Measurements from ENCODE around the gene ARIH2. TPM values are rescaled to one million over a fixed set of nuclear protein-coding genes. Genes with fewer than 3 reads are reported as not detected.

The ARIH2 gene
- total and polyA plus RNA-seq, 9 of the 15 experiments (the other 6 are each of a cell fraction or from before 2014, with no cell fraction given): 27.0 to 120 (median 108) TPM

DNA sequence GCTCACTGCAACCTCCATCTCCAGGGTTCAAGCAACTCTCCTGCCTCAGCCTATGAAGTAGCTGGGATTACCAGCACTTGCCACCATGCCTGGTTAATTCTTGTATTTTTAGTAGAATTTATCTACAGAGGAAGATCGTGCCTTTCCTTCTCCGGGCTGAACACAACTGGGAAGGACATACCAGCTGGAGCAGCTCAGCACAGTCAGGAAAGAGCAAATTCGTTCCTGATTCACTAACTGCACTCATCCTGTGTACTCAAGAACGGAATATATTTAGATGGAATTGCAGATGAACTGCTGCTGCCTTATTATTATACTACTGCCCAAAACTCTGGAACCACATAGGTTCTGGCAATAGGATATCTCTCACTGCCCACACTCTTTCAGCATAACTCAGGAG, 44.3 kb downstream of the ARIH2 start (continued):
- TF ChIP-seq, protein P1, sequence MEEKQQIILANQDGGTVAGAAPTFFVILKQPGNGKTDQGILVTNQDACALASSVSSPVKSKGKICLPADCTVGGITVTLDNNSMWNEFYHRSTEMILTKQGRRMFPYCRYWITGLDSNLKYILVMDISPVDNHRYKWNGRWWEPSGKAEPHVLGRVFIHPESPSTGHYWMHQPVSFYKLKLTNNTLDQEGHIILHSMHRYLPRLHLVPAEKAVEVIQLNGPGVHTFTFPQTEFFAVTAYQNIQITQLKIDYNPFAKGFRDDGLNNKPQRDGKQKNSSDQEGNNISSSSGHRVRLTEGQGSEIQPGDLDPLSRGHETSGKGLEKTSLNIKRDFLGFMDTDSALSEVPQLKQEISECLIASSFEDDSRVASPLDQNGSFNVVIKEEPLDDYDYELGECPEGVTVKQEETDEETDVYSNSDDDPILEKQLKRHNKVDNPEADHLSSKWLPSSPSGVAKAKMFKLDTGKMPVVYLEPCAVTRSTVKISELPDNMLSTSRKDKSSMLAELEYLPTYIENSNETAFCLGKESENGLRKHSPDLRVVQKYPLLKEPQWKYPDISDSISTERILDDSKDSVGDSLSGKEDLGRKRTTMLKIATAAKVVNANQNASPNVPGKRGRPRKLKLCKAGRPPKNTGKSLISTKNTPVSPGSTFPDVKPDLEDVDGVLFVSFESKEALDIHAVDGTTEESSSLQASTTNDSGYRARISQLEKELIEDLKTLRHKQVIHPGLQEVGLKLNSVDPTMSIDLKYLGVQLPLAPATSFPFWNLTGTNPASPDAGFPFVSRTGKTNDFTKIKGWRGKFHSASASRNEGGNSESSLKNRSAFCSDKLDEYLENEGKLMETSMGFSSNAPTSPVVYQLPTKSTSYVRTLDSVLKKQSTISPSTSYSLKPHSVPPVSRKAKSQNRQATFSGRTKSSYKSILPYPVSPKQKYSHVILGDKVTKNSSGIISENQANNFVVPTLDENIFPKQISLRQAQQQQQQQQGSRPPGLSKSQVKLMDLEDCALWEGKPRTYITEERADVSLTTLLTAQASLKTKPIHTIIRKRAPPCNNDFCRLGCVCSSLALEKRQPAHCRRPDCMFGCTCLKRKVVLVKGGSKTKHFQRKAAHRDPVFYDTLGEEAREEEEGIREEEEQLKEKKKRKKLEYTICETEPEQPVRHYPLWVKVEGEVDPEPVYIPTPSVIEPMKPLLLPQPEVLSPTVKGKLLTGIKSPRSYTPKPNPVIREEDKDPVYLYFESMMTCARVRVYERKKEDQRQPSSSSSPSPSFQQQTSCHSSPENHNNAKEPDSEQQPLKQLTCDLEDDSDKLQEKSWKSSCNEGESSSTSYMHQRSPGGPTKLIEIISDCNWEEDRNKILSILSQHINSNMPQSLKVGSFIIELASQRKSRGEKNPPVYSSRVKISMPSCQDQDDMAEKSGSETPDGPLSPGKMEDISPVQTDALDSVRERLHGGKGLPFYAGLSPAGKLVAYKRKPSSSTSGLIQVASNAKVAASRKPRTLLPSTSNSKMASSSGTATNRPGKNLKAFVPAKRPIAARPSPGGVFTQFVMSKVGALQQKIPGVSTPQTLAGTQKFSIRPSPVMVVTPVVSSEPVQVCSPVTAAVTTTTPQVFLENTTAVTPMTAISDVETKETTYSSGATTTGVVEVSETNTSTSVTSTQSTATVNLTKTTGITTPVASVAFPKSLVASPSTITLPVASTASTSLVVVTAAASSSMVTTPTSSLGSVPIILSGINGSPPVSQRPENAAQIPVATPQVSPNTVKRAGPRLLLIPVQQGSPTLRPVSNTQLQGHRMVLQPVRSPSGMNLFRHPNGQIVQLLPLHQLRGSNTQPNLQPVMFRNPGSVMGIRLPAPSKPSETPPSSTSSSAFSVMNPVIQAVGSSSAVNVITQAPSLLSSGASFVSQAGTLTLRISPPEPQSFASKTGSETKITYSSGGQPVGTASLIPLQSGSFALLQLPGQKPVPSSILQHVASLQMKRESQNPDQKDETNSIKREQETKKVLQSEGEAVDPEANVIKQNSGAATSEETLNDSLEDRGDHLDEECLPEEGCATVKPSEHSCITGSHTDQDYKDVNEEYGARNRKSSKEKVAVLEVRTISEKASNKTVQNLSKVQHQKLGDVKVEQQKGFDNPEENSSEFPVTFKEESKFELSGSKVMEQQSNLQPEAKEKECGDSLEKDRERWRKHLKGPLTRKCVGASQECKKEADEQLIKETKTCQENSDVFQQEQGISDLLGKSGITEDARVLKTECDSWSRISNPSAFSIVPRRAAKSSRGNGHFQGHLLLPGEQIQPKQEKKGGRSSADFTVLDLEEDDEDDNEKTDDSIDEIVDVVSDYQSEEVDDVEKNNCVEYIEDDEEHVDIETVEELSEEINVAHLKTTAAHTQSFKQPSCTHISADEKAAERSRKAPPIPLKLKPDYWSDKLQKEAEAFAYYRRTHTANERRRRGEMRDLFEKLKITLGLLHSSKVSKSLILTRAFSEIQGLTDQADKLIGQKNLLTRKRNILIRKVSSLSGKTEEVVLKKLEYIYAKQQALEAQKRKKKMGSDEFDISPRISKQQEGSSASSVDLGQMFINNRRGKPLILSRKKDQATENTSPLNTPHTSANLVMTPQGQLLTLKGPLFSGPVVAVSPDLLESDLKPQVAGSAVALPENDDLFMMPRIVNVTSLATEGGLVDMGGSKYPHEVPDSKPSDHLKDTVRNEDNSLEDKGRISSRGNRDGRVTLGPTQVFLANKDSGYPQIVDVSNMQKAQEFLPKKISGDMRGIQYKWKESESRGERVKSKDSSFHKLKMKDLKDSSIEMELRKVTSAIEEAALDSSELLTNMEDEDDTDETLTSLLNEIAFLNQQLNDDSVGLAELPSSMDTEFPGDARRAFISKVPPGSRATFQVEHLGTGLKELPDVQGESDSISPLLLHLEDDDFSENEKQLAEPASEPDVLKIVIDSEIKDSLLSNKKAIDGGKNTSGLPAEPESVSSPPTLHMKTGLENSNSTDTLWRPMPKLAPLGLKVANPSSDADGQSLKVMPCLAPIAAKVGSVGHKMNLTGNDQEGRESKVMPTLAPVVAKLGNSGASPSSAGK (IDR thresholded peaks at IDR 0.05): no peak
- TF ChIP-seq MTA2 (IDR thresholded peaks at IDR 0.05; ENCODE audit: low read depth) (no peak), ZNF224 (CRISPR knock-in tag; IDR thresholded peaks at IDR 0.05) (no peak), STAT5B (CRISPR knock-in tag; IDR thresholded peaks at IDR 0.05) (no peak), FOXP1 (CRISPR knock-in tag; IDR thresholded peaks at IDR 0.05) (no peak)
- TF ChIP-seq, protein P2, sequence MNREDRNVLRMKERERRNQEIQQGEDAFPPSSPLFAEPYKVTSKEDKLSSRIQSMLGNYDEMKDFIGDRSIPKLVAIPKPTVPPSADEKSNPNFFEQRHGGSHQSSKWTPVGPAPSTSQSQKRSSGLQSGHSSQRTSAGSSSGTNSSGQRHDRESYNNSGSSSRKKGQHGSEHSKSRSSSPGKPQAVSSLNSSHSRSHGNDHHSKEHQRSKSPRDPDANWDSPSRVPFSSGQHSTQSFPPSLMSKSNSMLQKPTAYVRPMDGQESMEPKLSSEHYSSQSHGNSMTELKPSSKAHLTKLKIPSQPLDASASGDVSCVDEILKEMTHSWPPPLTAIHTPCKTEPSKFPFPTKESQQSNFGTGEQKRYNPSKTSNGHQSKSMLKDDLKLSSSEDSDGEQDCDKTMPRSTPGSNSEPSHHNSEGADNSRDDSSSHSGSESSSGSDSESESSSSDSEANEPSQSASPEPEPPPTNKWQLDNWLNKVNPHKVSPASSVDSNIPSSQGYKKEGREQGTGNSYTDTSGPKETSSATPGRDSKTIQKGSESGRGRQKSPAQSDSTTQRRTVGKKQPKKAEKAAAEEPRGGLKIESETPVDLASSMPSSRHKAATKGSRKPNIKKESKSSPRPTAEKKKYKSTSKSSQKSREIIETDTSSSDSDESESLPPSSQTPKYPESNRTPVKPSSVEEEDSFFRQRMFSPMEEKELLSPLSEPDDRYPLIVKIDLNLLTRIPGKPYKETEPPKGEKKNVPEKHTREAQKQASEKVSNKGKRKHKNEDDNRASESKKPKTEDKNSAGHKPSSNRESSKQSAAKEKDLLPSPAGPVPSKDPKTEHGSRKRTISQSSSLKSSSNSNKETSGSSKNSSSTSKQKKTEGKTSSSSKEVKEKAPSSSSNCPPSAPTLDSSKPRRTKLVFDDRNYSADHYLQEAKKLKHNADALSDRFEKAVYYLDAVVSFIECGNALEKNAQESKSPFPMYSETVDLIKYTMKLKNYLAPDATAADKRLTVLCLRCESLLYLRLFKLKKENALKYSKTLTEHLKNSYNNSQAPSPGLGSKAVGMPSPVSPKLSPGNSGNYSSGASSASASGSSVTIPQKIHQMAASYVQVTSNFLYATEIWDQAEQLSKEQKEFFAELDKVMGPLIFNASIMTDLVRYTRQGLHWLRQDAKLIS (CRISPR knock-in tag; IDR thresholded peaks at IDR 0.05): no peak
